Natural killer cell (primary cell): ENCODE measurements around the gene CCSER2. TPM values are rescaled to one million over a fixed set of nuclear protein-coding genes. Genes with fewer than 3 reads are reported as not detected.

Experiments
- ATAC-seq, 3 donors: fragments of 150-1000 bp in 2 of 3; fragments of 200-7000 bp in 1 of 3; cut with Tn5 transposase; 1 replicate in 1 of 3; 2 replicates in 2 of 3; pipeline ENCODE4 v1.10.0; 2021; ENCODE audit warnings: mild to moderate bottlenecking in 2 of 3, moderate library complexity in 2 of 3
- DNase-seq, 2 donors: peaks; one replicate each; pipeline versions ENCODE4 v3.0.0 to v3.0.0-alpha.2; 2013 to 2021; ENCODE audit warnings: mixed read lengths in 1 of 2
- H3K27ac ChIP-seq: one replicate; pipeline ENCODE4 v1.5.1; 2013; ENCODE audit warnings: mild to moderate bottlenecking, low read length
- H3K27me3 ChIP-seq: one replicate; pipeline ENCODE4 v1.6.1; 2013; ENCODE audit warnings: low read length; ENCODE audit not compliant: control insufficient read depth, insufficient read depth
- H3K36me3 ChIP-seq: one replicate; pipeline ENCODE4 v1.6.1; 2013; ENCODE audit warnings: low read length; ENCODE audit not compliant: control insufficient read depth, insufficient read depth
- H3K4me1 ChIP-seq: one replicate; pipeline ENCODE4 v1.6.1; 2013; ENCODE audit warnings: low read length; ENCODE audit not compliant: control insufficient read depth, insufficient read depth
- H3K4me3 ChIP-seq: one replicate; pipeline ENCODE4 v1.5.1; 2013; ENCODE audit warnings: low read length
- H3K9me3 ChIP-seq: one replicate; pipeline ENCODE4 v1.6.1; 2013; ENCODE audit warnings: low read length; ENCODE audit not compliant: control insufficient read depth, insufficient read depth
- H3K27ac Mint-ChIP-seq, 2 donors: one replicate each; pipeline ENCODE4 v1.8.0; 2022; ENCODE audit warnings: mild to moderate bottlenecking in 2 of 2, mixed read lengths in 2 of 2, moderate library complexity in 1 of 2
- H3K27me3 Mint-ChIP-seq, 2 donors: one replicate each; pipeline ENCODE4 v1.8.0; 2022; ENCODE audit warnings: low read depth in 2 of 2, mixed read lengths in 2 of 2
- H3K36me3 Mint-ChIP-seq: one replicate; pipeline ENCODE4 v1.8.0; 2022; ENCODE audit warnings: mixed read lengths
- H3K4me1 Mint-ChIP-seq, 2 donors: one replicate each; pipeline ENCODE4 v1.8.0; 2022; ENCODE audit warnings: mixed read lengths in 2 of 2
- H3K4me3 Mint-ChIP-seq: one replicate; pipeline ENCODE4 v1.8.0; 2022; ENCODE audit warnings: mild to moderate bottlenecking, moderate library complexity, mixed read lengths
- H3K9me3 Mint-ChIP-seq, 2 donors: one replicate each; pipeline ENCODE4 v1.8.0; 2022; ENCODE audit warnings: mixed read lengths in 2 of 2
- WGBS: methylation state at CpG from one replicate; pipeline ENCODE4 v1.1.7; 2013; ENCODE audit warnings: missing lambda C conversion rate; ENCODE audit not compliant: insufficient coverage; 5-methylcytosine and 5-hydroxymethylcytosine counted together
- intact Hi-C: fragments of 100-400 bp; cut with micrococcal nuclease; formaldehyde crosslinking; loops from one replicate; pipeline ENCODE4 v1.14.2; 2022
- total RNA-seq, 4 donors: library from RNA; stranded (reverse); fragments of 120-200 nt in 1 of 4; gene quantifications; one replicate each; pipeline versions ENCODE4 v1.2.3 to v1.2.4, GENCODE V29; 2013 to 2022
- TF ChIP-seq, protein P1 (sequence below): fragments of 200-600 bp; IDR thresholded peaks from one replicate; pipeline ENCODE4 v1.8.0; 2022; ENCODE audit warnings: antibody characterized with exemption

CCSER2 gene
- total RNA-seq, 3 donors from 2014 or later (not counting 1 experiment from before 2014, with no cell fraction given): 125 to 158 (median 146) TPM

DNA sequence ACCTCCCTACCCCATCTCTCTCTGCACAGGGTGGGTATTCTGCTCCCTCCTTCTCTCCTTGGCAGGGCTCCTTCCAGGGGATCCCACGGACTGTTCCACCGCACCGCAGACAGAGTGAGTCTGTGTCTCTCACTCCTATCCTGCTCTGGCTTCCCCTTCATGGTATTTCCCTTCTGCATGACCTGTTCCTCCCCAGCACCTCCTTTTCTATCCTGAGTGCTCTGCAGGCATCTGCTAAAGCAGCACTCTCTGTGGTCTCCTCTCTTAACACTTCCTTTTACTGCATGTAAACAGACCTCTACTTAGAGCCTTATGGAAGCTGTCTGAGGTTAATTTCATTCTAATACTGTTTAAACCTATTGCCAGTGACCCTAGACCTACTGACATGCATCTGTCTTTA lies 171.5 kb downstream of the CCSER2 start:
- DNase-seq (no peak), ATAC-seq (peak in 1 of 3 donors; percentile 66)
- Histone ChIP-seq H3K9me3 (no peaks in the 10 kb centered on the region), H3K27ac (no peak overlapping the region), H3K36me3 (no peaks in the 10 kb centered on the region), H3K4me1 (no peaks in the 10 kb centered on the region), H3K4me3 (no peak overlapping the region), H3K27me3 (no peaks in the 10 kb centered on the region)
- TF ChIP-seq, protein P1, sequence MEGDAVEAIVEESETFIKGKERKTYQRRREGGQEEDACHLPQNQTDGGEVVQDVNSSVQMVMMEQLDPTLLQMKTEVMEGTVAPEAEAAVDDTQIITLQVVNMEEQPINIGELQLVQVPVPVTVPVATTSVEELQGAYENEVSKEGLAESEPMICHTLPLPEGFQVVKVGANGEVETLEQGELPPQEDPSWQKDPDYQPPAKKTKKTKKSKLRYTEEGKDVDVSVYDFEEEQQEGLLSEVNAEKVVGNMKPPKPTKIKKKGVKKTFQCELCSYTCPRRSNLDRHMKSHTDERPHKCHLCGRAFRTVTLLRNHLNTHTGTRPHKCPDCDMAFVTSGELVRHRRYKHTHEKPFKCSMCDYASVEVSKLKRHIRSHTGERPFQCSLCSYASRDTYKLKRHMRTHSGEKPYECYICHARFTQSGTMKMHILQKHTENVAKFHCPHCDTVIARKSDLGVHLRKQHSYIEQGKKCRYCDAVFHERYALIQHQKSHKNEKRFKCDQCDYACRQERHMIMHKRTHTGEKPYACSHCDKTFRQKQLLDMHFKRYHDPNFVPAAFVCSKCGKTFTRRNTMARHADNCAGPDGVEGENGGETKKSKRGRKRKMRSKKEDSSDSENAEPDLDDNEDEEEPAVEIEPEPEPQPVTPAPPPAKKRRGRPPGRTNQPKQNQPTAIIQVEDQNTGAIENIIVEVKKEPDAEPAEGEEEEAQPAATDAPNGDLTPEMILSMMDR: no peak
- H3K36me3 Mint-ChIP-seq: no peaks in the 10 kb centered on the region
- H3K27me3 Mint-ChIP-seq: no peaks in the 10 kb centered on the region
- 30% methylated on average over 3 of the region's 3 CpGs for WGBS
- peak overlapping the region; percentile 51 to 62 for H3K27ac Mint-ChIP-seq
- H3K4me1 Mint-ChIP-seq: peaks cover 29 to 32% of the 10 kb centered on the region in 2 donors
- intact Hi-C loops: no loop called here
- no peak overlapping the region for H3K4me3 Mint-ChIP-seq
- no peaks in the 10 kb centered on the region for H3K9me3 Mint-ChIP-seq

DNA sequence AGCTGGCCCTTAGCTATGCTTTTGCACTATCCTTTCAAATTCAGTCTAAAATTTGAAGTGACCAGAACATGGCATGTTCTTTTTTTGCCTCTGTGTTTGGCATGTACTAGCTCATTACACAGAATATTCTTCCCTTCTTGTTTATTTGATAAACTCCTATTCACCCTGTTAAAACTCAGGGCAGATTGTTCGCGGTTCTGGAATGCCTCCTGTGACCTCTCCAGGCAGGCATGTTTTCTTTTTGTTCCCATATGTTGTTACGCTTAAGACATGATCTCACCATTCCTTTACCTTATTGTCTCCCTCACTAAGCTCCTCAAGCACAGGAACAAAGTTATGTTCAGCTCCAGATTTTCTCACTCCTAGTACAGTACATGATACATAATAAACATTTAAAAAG lies 181.7 kb downstream of the CCSER2 start:
- Mint-ChIP-seq H3K27ac (peak overlapping the region in 1 of 2 donors; percentile 11), H3K36me3 (peaks cover 15% of the 10 kb centered on the region), H3K4me1 (peaks cover 9 to 14% of the 10 kb centered on the region in 2 donors), H3K4me3 (no peak overlapping the region), H3K27me3 (no peaks in the 10 kb centered on the region), H3K9me3 (no peaks in the 10 kb centered on the region)
- DNase-seq (no peak), ATAC-seq (no peak)
- Histone ChIP-seq H3K27me3 (no peaks in the 10 kb centered on the region), H3K4me3 (no peak overlapping the region), H3K36me3 (peaks cover 16% of the 10 kb centered on the region), H3K9me3 (no peaks in the 10 kb centered on the region), H3K4me1 (no peaks in the 10 kb centered on the region), H3K27ac (no peak overlapping the region)
- TF ChIP-seq, protein P1: no peak
- intact Hi-C loops: no loop called here
- 97% methylated on average over 3 of the region's 3 CpGs for WGBS

DNA sequence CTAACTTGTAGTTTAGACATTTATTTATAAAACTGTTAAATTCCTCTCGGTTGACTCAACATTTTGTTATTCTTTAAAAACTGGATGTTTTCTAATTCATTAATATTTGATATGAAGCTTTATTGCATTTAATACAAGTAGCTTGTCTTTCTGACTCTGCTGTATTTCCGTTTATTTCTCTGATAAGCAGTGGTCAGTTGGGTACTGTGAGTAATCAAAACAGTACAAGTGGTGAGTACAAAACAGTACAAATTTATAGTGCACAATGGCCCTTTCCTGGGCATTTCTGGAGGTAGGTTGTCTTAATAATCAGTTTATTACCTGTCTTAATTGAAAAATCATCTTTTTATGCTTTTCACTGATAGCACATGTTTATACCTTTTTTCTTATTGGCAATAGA lies 182.7 kb downstream of the CCSER2 start:
- no peaks in the 10 kb centered on the region for H3K27me3 ChIP-seq
- no peaks in the 10 kb centered on the region for H3K9me3 Mint-ChIP-seq
- WGBS: 92% methylated on average over 1 of the region's 2 CpGs
- no peaks in the 10 kb centered on the region for H3K9me3 ChIP-seq
- H3K36me3 Mint-ChIP-seq: peaks cover 15% of the 10 kb centered on the region
- intact Hi-C loops: no loop called here
- DNase-seq (no peak), ATAC-seq (no peak)
- no peaks in the 10 kb centered on the region for H3K27me3 Mint-ChIP-seq
- peak overlapping the region in 1 of 2 donors; percentile 30 for H3K27ac Mint-ChIP-seq
- no peak overlapping the region for H3K4me3 ChIP-seq
- peaks cover 9 to 14% of the 10 kb centered on the region in 2 donors for H3K4me1 Mint-ChIP-seq
- TF ChIP-seq, protein P1: no peak
- H3K4me1 ChIP-seq: no peaks in the 10 kb centered on the region
- no peak overlapping the region for H3K27ac ChIP-seq
- no peak overlapping the region for H3K4me3 Mint-ChIP-seq
- peaks cover 19% of the 10 kb centered on the region for H3K36me3 ChIP-seq

DNA sequence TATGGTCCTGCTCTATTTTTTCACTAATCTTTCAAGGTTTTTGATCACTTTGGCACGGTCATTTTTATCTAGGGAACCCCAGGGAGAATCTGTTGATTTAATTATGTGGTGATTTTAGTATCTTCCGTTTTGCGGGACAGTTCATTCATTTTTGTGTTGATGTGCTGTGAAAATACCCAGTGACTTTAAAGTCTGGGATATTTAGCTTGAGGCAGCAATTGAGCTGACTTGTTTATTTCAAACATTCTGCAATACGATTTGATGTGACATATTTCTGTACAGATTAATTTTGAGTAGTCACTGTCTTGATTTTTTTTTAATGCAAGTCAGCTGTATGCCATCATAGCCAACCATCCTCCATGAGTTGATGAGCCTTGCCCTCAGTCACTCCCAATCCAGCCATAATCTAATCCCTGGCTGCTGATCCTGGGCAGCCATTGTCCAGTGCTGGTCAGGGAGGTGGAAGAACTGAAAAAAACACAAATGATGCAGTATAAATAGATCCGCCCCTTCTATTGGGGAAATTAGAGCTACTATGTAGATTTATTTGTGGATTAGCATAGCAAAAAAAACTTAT lies 183.4 kb downstream of the CCSER2 start:
- peaks cover 9 to 14% of the 10 kb centered on the region in 2 donors for H3K4me1 Mint-ChIP-seq
- intact Hi-C loops: no loop called here
- Histone ChIP-seq H3K9me3 (no peaks in the 10 kb centered on the region), H3K4me1 (no peaks in the 10 kb centered on the region), H3K27me3 (no peaks in the 10 kb centered on the region), H3K36me3 (peaks cover 24% of the 10 kb centered on the region), H3K27ac (no peak overlapping the region), H3K4me3 (no peak overlapping the region)
- H3K27me3 Mint-ChIP-seq: no peaks in the 10 kb centered on the region
- no peak overlapping the region for H3K4me3 Mint-ChIP-seq
- H3K36me3 Mint-ChIP-seq: peaks cover 15% of the 10 kb centered on the region
- DNase-seq: no peak
- H3K9me3 Mint-ChIP-seq: no peaks in the 10 kb centered on the region
- TF ChIP-seq, protein P1: no peak
- peak overlapping the region; percentile 30 to 50 for H3K27ac Mint-ChIP-seq
- 94% methylated on average over 5 of the region's 5 CpGs for WGBS
- ATAC-seq: no peak
